Pons (tissue), 1 donor: Measurements from ENCODE around the gene ITGB2.

ENCODE experiments used
- DNase-seq: peaks from one replicate; pipeline ENCODE4 v3.0.0-alpha.2; 2016; ENCODE audit warnings: low spot score

ITGB2 gene

GRCh38 chr21:44846485-44847260 lies 74.0 kb downstream of the ITGB2 start:
- peak; percentile 37 for DNase-seq

- no peak for DNase-seq
These were observed 74.5 kb downstream of the ITGB2 start for GRCh38 chr21:44846224-44846484.

- peak; percentile 25 for DNase-seq
These were observed 75.1 kb downstream of the ITGB2 start for GRCh38 chr21:44845418-44846223.

GRCh38 chr21:44844256-44844655 lies 76.4 kb downstream of the ITGB2 start:
- no peak for DNase-seq

- DNase-seq: no peak
These were observed 77.8 kb downstream of the ITGB2 start for GRCh38 chr21:44842721-44843445.

GRCh38 chr21:44842087-44842486 lies 78.6 kb downstream of the ITGB2 start:
- no peak for DNase-seq

GRCh38 chr21:44840771-44841170 lies 79.9 kb downstream of the ITGB2 start:
- DNase-seq: no peak

- DNase-seq: no peak
These were observed 81.7 kb downstream of the ITGB2 start for GRCh38 chr21:44838951-44839350.

GRCh38 chr21:44838039-44838895 lies 82.4 kb downstream of the ITGB2 start:
- no peak for DNase-seq

- no peak for DNase-seq
These were observed 83.2 kb downstream of the ITGB2 start for GRCh38 chr21:44837537-44837936.

GRCh38 chr21:44836666-44837471 lies 83.8 kb downstream of the ITGB2 start:
- no peak for DNase-seq

- DNase-seq: no peak
These were observed 84.4 kb downstream of the ITGB2 start for GRCh38 chr21:44836349-44836665.
